OCI-LY7 (cell line): ENCODE results near the gene LINS1.

Experiments
- EZH2phosphoT487 ChIP-seq: fragments of 200-600 bp; sonication (generic); IDR thresholded peaks from 2 replicates; pipeline ENCODE4 v1.6.1; 2018; ENCODE audit warnings: low read depth, borderline replicate concordance, mild to moderate bottlenecking, mixed run types, antibody characterized with exemption, low read length, moderate library complexity, mixed read lengths
- TF ChIP-seq, protein P1 (sequence below): fragments of 200-600 bp; sonication (generic); conservative IDR thresholded peaks from 2 replicates; pipeline ENCODE4 v1.5.1; 2014; ENCODE audit warnings: mild to moderate bottlenecking, antibody characterized with exemption, low read length, moderate library complexity, mixed read lengths

DNA sequence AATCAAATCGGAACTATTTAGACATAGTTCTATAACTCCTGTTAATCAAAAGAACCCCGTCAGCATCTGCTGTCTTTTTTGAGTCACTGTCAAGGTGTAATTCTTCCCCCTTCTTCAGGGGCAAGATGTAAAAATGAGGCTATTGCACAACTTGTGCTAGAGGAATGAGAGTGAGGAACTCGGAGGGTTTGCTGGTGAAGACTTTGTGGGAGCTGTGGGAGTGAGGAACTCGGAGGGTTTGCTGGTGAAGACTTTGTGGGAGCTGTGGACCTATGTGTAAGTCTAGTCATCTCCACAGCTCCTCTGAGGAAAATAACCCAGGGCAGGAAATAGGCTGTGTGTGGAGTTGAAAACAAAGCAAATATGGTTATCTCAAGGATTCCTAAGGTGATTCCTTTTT is 70.8 kb downstream of the LINS1 start:
- TF ChIP-seq, protein P1, sequence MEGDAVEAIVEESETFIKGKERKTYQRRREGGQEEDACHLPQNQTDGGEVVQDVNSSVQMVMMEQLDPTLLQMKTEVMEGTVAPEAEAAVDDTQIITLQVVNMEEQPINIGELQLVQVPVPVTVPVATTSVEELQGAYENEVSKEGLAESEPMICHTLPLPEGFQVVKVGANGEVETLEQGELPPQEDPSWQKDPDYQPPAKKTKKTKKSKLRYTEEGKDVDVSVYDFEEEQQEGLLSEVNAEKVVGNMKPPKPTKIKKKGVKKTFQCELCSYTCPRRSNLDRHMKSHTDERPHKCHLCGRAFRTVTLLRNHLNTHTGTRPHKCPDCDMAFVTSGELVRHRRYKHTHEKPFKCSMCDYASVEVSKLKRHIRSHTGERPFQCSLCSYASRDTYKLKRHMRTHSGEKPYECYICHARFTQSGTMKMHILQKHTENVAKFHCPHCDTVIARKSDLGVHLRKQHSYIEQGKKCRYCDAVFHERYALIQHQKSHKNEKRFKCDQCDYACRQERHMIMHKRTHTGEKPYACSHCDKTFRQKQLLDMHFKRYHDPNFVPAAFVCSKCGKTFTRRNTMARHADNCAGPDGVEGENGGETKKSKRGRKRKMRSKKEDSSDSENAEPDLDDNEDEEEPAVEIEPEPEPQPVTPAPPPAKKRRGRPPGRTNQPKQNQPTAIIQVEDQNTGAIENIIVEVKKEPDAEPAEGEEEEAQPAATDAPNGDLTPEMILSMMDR = no peak
- no peak for TF ChIP-seq EZH2phosphoT487
